ENCODE measurements around the gene CSH2.
"Not testable (repeated sequence)": the region's sequence is repeated elsewhere in the genome, so short reads cannot be mapped to it uniquely, and the experiment has no call there.

GRCh38 chr17:63873577-63873976, at the start of gene CSH2:
- TF ChIP-seq POLR2A (IDR thresholded peaks at IDR 0.05; ENCODE audit: low read length); HES2 (IDR thresholded peaks at IDR 0.05); RCOR1 (IDR thresholded peaks at IDR 0.05; ENCODE audit: low read depth, low read length); SMC3 (IDR thresholded peaks at IDR 0.05); USF2 (IDR thresholded peaks at IDR 0.05); JUN (IDR thresholded peaks at IDR 0.05); MAX (IDR thresholded peaks at IDR 0.05); RAD21 (conservative IDR thresholded peaks at IDR 0.05 in 1 of 2, IDR thresholded peaks at IDR 0.05 in 1 of 2); TP53 (CRISPR knock-in tag; IDR thresholded peaks at IDR 0.05): not testable (repeated sequence)
- TF ChIP-seq, protein P1, sequence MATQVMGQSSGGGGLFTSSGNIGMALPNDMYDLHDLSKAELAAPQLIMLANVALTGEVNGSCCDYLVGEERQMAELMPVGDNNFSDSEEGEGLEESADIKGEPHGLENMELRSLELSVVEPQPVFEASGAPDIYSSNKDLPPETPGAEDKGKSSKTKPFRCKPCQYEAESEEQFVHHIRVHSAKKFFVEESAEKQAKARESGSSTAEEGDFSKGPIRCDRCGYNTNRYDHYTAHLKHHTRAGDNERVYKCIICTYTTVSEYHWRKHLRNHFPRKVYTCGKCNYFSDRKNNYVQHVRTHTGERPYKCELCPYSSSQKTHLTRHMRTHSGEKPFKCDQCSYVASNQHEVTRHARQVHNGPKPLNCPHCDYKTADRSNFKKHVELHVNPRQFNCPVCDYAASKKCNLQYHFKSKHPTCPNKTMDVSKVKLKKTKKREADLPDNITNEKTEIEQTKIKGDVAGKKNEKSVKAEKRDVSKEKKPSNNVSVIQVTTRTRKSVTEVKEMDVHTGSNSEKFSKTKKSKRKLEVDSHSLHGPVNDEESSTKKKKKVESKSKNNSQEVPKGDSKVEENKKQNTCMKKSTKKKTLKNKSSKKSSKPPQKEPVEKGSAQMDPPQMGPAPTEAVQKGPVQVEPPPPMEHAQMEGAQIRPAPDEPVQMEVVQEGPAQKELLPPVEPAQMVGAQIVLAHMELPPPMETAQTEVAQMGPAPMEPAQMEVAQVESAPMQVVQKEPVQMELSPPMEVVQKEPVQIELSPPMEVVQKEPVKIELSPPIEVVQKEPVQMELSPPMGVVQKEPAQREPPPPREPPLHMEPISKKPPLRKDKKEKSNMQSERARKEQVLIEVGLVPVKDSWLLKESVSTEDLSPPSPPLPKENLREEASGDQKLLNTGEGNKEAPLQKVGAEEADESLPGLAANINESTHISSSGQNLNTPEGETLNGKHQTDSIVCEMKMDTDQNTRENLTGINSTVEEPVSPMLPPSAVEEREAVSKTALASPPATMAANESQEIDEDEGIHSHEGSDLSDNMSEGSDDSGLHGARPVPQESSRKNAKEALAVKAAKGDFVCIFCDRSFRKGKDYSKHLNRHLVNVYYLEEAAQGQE (IDR thresholded peaks at IDR 0.05), result not testable (repeated sequence)
- TF ChIP-seq, protein P2, sequence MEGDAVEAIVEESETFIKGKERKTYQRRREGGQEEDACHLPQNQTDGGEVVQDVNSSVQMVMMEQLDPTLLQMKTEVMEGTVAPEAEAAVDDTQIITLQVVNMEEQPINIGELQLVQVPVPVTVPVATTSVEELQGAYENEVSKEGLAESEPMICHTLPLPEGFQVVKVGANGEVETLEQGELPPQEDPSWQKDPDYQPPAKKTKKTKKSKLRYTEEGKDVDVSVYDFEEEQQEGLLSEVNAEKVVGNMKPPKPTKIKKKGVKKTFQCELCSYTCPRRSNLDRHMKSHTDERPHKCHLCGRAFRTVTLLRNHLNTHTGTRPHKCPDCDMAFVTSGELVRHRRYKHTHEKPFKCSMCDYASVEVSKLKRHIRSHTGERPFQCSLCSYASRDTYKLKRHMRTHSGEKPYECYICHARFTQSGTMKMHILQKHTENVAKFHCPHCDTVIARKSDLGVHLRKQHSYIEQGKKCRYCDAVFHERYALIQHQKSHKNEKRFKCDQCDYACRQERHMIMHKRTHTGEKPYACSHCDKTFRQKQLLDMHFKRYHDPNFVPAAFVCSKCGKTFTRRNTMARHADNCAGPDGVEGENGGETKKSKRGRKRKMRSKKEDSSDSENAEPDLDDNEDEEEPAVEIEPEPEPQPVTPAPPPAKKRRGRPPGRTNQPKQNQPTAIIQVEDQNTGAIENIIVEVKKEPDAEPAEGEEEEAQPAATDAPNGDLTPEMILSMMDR (IDR thresholded peaks at IDR 0.05), result not testable (repeated sequence)
